LNCaP clone FGC (cell line): ENCODE data around the gene KLC1.

Source experiments
- DNase-seq: peaks from one replicate; pipeline ENCODE4 v3.0.0-alpha.2; 2011; ENCODE audit warnings: low read depth
- H3K4me3 ChIP-seq: 2 replicates; pipeline ENCODE4 v1.5.1; 2011; ENCODE audit warnings: mild to moderate bottlenecking, low read depth, low read length, control low read depth
- TF ChIP-seq, protein P1 (sequence below): IDR thresholded peaks from 2 replicates; pipeline ENCODE4 v1.5.1; 2012; ENCODE audit warnings: mild to moderate bottlenecking; ENCODE audit not compliant: control insufficient read depth, insufficient read depth; ENCODE audit errors: extremely low read depth

The KLC1 gene

DNA sequence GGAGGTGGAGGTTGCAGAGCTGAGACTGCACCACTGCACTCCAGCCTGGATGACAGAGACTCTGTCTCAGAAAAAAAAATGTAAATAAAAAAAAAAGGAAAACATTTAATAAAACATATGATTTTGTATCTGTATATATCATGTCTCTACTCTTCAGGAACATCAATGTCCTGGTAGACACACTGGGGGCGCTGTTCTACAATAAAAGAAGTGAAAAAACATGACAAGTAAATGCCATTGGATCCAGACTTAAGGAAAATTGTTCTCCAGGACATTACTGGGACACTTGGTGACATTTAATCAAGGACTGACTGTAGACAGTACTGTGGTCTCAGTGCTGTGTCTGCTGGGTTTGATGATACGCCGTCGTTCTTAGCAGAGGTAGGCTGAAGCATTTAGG is 15.5 kb upstream of the KLC1 start:
- DNase-seq: no peak
- no peak overlapping the region for H3K4me3 ChIP-seq
- TF ChIP-seq, protein P1, sequence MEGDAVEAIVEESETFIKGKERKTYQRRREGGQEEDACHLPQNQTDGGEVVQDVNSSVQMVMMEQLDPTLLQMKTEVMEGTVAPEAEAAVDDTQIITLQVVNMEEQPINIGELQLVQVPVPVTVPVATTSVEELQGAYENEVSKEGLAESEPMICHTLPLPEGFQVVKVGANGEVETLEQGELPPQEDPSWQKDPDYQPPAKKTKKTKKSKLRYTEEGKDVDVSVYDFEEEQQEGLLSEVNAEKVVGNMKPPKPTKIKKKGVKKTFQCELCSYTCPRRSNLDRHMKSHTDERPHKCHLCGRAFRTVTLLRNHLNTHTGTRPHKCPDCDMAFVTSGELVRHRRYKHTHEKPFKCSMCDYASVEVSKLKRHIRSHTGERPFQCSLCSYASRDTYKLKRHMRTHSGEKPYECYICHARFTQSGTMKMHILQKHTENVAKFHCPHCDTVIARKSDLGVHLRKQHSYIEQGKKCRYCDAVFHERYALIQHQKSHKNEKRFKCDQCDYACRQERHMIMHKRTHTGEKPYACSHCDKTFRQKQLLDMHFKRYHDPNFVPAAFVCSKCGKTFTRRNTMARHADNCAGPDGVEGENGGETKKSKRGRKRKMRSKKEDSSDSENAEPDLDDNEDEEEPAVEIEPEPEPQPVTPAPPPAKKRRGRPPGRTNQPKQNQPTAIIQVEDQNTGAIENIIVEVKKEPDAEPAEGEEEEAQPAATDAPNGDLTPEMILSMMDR: no peak

DNA sequence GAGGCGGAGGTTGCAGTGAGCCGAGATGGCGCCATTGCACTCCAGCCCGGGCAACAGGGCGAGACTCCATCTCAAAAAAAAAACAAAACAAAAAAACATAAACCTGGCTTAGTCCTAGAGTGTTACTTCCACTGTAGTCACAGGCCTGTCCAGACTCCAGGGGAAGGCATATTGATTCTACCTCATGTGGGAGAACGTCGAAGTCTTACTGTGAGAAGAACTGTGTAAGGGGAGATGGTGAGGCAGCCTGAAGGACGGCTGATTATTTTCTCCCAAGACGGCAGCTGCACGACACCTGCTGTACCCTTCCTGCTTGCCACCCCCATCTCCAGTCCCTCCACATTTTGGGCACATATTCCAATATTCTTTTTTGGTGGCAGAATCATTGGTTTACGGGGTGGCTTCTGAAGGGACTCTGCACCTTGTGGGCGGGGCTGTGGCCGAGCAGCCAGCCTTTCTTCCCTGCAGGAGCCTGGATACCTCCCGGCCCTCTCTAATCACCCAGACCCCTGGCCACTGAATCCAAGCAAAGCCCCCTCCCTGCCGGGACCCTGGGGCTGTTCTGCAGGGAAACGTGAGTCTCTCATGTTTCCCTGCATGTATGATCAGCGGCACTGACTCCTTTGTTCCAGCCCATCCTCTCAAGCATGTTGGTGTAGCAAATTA is 12.2 kb upstream of the KLC1 start:
- H3K4me3 ChIP-seq: no peak overlapping the region
- DNase-seq: no peak
- TF ChIP-seq, protein P1: no peak

DNA sequence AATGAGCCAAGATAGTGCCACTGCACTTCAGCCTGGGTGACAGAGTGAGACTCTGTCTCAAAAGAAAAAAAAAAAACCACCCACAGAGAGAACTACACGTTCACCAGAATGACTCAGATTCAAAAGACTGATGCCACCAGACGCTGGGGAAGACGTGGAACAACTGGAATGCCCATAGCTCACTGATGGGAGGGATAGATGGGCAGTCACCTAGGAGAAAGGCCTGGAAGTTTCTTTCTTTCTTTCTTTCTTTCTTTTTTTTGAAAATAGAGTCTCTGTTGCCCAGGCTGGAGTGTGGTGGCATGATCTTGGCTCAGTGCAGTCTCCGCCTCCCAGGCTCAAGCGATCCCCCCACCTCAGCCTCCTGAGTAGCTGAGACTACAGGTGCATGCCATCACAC is 10.0 kb upstream of the KLC1 start:
- TF ChIP-seq, protein P1: no peak
- DNase-seq: no peak

DNA sequence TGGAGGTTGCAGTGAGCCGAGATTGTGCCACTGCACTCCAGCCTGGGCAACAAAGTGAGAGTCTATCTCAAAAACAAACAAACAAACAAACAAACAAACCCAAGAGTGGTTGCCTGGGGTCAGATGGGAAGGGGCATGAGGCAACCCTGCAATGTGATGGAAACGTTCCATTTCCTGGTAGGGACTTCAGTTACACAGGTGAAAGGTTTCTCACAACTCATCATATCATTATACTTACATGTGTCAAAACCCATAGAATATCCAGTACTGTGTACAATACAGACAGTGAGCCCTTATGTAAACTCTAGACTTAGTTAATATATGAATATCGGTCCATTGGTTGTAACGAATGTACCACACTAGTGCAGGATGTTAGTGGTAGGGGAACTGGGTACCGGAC is 7.2 kb upstream of the KLC1 start:
- TF ChIP-seq, protein P1: no peak
- DNase-seq: no peak
- no peak overlapping the region for H3K4me3 ChIP-seq

More for the DNA sequence above, 10.0 kb upstream of the KLC1 start:
- H3K4me3 ChIP-seq: no peak overlapping the region

DNA sequence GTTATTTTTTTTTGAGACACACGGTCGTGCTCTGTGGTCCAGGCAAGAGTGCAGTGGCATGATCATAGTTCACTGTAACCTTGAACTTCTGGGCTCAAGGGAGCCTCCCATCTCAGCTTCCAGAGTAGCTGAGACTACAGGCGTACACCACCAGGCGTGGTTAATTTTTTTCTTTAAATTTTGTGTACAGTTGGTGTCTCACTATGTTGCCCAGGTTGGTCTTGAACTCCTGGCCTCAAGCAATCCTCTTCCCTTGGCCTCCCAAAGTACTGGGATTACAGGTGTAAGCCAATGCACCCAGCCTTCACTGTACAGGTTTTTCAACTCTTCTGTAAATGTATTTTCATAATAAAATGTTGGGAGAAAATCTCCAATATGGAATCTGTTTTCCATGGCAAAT is 5.7 kb upstream of the KLC1 start:
- H3K4me3 ChIP-seq: no peak overlapping the region
- DNase-seq: no peak
- TF ChIP-seq, protein P1: no peak

DNA sequence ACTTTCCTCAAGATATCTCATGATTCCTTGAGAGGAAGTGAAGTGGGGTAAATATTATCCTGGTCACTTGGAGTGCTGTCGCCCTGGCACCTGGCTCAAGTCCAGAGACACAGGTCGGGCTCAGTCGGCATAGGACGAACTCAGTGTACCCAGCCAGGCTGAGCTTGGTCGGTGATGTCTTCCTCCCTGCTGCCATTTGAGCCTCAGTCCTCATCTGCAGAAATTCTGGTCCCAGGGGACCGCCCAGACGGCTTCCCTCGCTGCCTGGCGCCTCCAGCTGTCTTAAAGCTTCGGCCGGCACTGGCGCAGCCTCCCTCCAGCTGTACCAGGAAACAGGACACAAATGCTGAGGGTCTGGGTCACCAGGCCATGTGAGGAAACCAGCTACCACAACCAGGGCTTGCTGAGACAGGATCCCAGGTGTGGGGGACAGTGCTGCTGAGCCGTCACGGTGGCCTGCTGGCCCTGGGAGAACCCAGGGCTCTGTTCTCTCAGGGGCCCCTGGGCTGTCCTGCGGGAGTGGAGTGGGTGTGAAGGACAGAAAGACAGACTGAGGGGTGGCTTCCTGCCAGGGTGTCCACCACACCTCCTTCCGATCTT is 5.0 kb upstream of the KLC1 start:
- TF ChIP-seq, protein P1: no peak
- no peak for DNase-seq
- H3K4me3 ChIP-seq: no peak overlapping the region

DNA sequence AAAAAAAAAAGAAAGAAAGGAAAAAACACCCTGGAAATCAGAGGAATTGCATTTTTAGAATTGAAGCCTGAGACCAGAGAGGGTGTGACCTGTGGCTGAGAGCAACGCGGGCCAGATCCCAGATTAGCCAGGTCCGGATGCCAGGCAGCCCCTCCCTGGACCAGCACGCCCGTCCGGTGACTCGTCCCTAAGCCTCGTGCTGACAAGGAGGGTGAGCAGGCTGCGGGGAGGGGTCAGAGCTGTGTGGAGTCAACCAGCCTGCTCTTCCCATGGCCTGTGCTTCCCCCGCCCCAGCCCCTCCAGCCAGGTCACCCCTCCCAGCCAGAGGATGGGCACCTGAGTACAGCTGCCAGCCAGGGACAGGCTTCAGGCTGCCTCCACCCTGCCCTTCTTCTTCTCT is 4.2 kb upstream of the KLC1 start:
- no peak for DNase-seq
- no peak overlapping the region for H3K4me3 ChIP-seq
- TF ChIP-seq, protein P1: no peak
